GM06990 (cell line): ENCODE data around the gene SCLY.

Experiments used
- DNase-seq: peaks from one replicate; pipeline ENCODE4 v3.0.0-alpha.2; 2011; ENCODE audit not compliant: insufficient read length; ENCODE audit errors: extremely low read depth
- H3K27me3 ChIP-seq: replicated peaks from 2 replicates; pipeline ENCODE4 v1.6.0; 2011; ENCODE audit warnings: low read length; ENCODE audit not compliant: control insufficient read depth, insufficient read depth
- H3K36me3 ChIP-seq: 2 replicates; pipeline ENCODE4 v1.5.1; 2011; ENCODE audit warnings: low read length; ENCODE audit not compliant: control insufficient read depth, insufficient read depth
- H3K4me3 ChIP-seq: replicated peaks from 2 replicates; pipeline ENCODE4 v1.5.1; 2011; ENCODE audit warnings: low read depth, mild to moderate bottlenecking, control low read depth, low read length
- TF ChIP-seq, protein P1 (sequence below): IDR thresholded peaks from 2 replicates; pipeline ENCODE4 v1.5.1; 2011; ENCODE audit warnings: low read length, control low read depth, mild to moderate bottlenecking, inconsistent platforms; ENCODE audit not compliant: insufficient read depth, poor library complexity, severe bottlenecking

SCLY gene

DNA sequence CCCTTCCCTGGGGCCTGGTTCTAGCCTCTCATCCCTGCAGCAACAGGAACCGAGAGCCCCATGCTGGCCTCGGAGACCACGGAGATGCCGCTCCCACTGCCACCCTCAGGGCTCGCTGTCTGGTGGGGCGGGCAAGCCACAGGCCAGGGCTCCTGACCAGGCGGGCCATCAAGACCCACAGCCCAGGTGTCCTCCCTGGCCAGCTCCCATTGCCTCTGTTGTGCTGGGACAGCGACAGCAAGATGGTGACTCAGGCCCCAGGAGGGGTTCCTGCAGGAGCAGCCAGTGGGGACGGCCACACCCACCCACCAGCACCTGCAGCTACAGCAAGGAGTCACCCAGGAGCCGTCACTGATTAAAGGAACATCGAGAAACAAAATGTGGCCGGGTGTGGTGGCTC lies 85.0 kb downstream of the SCLY start:
- no peaks in the 10 kb centered on the region for H3K36me3 ChIP-seq

DNA sequence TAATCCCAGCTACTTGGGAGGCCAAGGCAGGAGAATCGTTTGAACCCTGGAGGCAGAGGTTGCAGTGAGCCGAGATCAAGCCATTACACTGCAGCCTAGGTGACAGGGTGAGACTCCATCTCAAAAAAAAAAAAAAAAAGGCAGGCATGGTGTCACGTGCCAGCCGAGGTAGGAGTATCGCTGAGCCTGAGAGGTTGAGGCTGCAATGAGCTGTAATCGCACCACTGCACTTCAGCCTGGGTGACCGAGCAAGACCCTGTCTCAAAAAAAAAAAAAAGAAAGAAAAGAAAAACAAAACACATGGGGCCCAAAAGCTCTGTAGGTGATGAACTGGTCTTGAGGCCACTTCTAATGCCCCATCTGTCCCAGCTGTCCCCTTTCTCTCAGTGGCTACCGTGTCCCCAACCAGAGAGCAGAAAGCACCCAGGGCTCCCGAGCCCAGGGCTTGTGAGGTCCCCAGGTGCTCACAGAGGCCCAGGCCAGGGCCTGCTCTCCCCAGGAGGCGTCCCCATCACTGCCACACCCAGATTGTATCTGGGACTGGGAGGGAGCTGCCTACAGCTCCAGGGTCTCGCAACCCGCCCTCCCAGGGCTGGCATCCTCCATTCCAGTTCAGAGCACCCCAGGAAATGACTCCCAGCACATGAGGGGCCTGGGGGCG lies 86.2 kb downstream of the SCLY start:
- H3K4me3 ChIP-seq: no peak overlapping the region
- H3K36me3 ChIP-seq: no peaks in the 10 kb centered on the region
- TF ChIP-seq, protein P1, sequence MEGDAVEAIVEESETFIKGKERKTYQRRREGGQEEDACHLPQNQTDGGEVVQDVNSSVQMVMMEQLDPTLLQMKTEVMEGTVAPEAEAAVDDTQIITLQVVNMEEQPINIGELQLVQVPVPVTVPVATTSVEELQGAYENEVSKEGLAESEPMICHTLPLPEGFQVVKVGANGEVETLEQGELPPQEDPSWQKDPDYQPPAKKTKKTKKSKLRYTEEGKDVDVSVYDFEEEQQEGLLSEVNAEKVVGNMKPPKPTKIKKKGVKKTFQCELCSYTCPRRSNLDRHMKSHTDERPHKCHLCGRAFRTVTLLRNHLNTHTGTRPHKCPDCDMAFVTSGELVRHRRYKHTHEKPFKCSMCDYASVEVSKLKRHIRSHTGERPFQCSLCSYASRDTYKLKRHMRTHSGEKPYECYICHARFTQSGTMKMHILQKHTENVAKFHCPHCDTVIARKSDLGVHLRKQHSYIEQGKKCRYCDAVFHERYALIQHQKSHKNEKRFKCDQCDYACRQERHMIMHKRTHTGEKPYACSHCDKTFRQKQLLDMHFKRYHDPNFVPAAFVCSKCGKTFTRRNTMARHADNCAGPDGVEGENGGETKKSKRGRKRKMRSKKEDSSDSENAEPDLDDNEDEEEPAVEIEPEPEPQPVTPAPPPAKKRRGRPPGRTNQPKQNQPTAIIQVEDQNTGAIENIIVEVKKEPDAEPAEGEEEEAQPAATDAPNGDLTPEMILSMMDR: no peak
- no peaks in the 10 kb centered on the region for H3K27me3 ChIP-seq
- DNase-seq: no peak

More for the DNA sequence above, 85.0 kb downstream of the SCLY start:
- no peak overlapping the region for H3K4me3 ChIP-seq
- H3K27me3 ChIP-seq: no peaks in the 10 kb centered on the region
- TF ChIP-seq, protein P1: no peak
- no peak for DNase-seq

DNA sequence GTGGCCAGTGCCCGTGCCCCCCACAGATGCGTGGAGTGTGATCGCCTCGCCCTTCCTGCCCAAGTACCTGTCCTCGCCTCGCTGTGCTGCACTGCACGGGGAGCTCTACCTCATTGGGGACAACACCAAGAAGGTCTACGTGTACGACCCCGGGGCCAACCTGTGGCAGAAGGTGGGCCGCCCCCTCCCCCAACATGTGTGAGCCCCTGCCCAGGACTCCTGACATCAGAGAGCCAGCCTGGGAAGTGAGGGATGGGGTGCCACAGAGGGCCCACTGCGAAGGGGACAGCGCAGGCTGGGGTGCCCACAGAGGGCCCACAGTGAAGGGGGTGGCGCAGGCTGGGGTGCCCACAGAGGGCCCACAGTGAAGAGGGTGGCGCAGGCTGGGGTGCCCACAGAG lies 88.2 kb downstream of the SCLY start:
- TF ChIP-seq, protein P1: no peak
- no peak for DNase-seq
- Histone ChIP-seq H3K27me3 (no peaks in the 10 kb centered on the region), H3K4me3 (no peak overlapping the region), H3K36me3 (no peaks in the 10 kb centered on the region)
